Measurements from ENCODE around the gene RNH1. TPM values are rescaled to one million over a fixed set of nuclear protein-coding genes. Genes with fewer than 3 reads are reported as not detected.

RNH1 gene
- total RNA-seq, 1 donor from 2014 or later: 85.9 TPM

DNA sequence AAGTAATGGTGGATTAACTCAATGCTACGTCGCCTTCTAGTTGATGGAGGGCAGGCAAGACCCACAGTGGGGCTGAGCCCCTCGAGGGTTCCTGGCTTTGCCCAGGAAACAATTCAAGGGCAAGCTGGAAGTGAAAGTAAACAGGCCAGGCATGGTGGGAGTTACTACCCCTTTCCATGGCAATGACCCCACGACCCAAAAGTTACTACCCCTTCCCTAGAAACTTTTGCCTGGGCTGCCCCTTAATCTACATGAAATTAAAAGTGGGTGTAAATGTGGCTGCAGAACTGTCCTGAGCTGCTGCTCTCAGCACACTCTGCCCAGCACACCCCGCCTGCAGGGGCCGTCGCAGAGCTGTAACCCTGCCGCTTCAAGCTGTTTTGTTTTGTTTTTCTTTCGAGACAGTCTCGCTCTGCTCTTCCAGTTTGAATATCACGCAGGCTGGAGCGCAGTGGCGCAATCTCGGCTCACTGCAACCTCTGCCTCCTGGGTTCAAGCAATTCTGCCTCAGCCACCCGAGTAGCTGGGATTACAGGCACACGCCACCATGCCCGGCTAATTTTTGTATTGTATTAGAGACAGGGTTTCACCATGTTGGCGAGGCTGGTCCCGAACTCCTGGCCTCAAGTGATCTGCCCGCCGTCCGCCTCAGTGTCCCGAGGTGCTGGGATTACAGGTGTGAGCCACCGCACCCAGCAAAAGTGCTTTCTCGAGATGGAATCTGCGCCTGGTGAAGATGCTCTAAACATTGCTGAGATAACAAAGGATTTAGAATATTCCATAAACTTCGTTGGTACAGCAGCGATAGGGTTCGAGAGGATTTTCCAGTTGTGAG is 5.9 kb upstream of the RNH1 start:
- Mint-ChIP-seq H3K36me3 (ENCODE audit: unreplicated experiment) (peaks cover 31% of the 10 kb centered on the region), H3K4me3 (ENCODE audit: unreplicated experiment) (peak overlapping the region; percentile 15), H3K9me3 (ENCODE audit: unreplicated experiment) (peaks cover 17% of the 10 kb centered on the region), H3K27ac (ENCODE audit: unreplicated experiment) (peak overlapping the region; percentile 52), H3K4me1 (ENCODE audit: low read depth, unreplicated experiment) (peaks cover 2% of the 10 kb centered on the region), H3K27me3 (ENCODE audit: unreplicated experiment) (peaks cover 10% of the 10 kb centered on the region)
- DNase-seq: no peak
- TF ChIP-seq, protein P1, sequence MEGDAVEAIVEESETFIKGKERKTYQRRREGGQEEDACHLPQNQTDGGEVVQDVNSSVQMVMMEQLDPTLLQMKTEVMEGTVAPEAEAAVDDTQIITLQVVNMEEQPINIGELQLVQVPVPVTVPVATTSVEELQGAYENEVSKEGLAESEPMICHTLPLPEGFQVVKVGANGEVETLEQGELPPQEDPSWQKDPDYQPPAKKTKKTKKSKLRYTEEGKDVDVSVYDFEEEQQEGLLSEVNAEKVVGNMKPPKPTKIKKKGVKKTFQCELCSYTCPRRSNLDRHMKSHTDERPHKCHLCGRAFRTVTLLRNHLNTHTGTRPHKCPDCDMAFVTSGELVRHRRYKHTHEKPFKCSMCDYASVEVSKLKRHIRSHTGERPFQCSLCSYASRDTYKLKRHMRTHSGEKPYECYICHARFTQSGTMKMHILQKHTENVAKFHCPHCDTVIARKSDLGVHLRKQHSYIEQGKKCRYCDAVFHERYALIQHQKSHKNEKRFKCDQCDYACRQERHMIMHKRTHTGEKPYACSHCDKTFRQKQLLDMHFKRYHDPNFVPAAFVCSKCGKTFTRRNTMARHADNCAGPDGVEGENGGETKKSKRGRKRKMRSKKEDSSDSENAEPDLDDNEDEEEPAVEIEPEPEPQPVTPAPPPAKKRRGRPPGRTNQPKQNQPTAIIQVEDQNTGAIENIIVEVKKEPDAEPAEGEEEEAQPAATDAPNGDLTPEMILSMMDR (IDR thresholded peaks at IDR 0.05; ENCODE audit: partially characterized antibody, unreplicated experiment): no peak

DNA sequence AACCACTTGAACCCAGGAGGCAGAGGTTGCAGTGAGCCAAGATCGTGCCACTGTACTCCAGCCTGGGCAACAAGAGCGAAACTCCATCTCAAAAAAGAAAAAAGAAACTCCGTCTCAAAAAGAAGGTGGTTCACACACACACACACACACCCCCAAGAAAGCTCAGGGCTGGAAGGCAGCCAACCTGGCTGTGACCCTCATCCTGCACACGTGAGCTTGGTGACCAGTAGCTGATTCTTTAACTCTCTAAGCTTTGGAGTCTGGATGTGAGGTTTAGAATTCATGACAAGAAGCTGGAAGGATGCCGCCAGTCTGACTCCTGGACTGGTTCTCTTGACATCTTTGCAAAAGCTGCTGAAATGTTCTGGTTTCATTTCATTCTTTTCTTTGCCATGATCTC is 1.9 kb upstream of the RNH1 start:
- DNase-seq: no peak
- peaks cover 14% of the 10 kb centered on the region for H3K27me3 Mint-ChIP-seq (ENCODE audit: unreplicated experiment)
- TF ChIP-seq, protein P1 (IDR thresholded peaks at IDR 0.05; ENCODE audit: partially characterized antibody, unreplicated experiment): no peak
- H3K27ac Mint-ChIP-seq (ENCODE audit: unreplicated experiment): no peak overlapping the region
- peaks cover 10% of the 10 kb centered on the region for H3K9me3 Mint-ChIP-seq (ENCODE audit: unreplicated experiment)
- peaks cover 9% of the 10 kb centered on the region for H3K36me3 Mint-ChIP-seq (ENCODE audit: unreplicated experiment)
- H3K4me1 Mint-ChIP-seq (ENCODE audit: low read depth, unreplicated experiment): peaks cover 4% of the 10 kb centered on the region
- peak overlapping the region; percentile 25 for H3K4me3 Mint-ChIP-seq (ENCODE audit: unreplicated experiment)

DNA sequence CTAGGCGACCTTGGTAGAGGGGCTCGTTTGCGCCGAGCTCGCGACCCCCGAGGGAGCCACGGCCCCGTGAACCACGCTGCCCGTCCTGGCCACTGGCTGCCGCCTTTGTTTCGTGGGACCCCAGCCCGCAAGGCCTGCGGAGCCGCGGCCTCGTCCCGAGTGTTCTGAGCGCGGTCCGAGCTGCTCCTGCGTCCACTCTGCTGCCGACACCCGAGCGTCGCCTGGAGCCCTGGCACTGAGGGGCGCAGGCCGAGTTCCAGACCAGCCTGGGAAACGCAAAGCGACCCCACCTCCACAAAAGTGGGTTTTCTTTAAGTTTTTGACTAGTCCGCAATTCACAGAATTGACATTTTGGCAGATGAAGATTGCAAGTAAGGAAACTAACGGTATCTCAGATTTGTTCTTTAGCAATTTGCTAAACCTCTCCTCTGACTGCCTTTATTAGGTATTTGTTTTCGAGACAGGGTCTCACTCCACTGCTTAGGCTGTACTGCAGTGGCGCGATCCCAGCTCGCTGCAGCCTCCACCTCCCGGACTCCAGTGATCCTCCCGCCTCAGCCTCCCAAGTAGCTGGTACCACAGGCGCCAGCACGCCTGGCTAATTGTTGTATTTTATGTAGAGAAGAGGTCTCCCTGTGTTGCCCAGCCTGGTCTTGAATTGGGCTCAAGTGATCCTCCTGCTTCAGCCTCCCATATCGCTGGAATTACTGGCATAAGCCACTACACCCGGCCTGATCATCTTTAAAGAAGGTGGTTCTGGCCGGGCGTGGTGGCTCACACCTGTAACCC is 879 bp upstream of the RNH1 start:
- Mint-ChIP-seq H3K36me3 (ENCODE audit: unreplicated experiment) (peaks cover 9% of the 10 kb centered on the region), H3K9me3 (ENCODE audit: unreplicated experiment) (peaks cover 10% of the 10 kb centered on the region), H3K4me3 (ENCODE audit: unreplicated experiment) (peak overlapping the region; percentile 88), H3K27me3 (ENCODE audit: unreplicated experiment) (peaks cover 11% of the 10 kb centered on the region), H3K27ac (ENCODE audit: unreplicated experiment) (peak overlapping the region; percentile 38), H3K4me1 (ENCODE audit: low read depth, unreplicated experiment) (peaks cover 4% of the 10 kb centered on the region)
- TF ChIP-seq, protein P1 (IDR thresholded peaks at IDR 0.05; ENCODE audit: partially characterized antibody, unreplicated experiment): no peak
- DNase-seq: peak; percentile 58

DNA sequence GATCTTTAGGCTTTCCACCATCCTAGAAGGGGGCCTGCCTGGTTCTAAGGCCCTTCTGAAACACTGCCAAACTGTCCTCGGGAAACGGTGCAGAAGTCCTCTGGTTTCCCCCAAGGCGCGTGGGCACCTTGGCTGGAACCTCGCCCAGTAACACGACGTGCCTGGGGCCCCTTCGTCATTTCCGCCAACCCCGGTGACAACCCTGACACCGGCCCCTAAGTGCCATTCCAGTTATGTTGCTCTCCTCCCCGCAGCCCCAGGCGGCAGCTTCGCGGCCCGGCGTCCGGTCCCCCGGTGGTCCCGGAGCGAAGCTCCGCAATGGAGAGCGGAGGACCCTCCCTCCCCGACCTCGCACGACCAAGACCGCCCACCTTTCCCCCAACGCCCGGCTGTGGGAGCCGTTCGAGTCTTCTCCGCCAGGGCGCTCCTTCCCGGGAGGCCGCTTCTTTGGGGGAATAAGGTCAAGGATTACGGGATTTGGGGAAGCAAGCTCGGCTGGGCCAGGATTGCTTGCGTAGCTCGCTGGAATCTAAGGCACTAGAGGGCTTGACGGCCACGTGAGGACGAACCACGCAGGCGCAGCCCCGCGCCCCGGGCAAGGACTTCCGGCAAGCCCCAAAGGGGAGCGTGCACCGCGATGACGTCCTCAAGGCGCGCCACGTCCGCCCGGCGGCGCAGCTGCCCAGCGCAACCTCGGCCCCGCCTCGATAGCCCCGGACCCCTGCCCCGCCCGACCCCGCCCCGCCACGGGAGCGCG is 626 bp downstream of the RNH1 start:
- Mint-ChIP-seq H3K36me3 (ENCODE audit: unreplicated experiment) (peaks cover 4% of the 10 kb centered on the region), H3K27ac (ENCODE audit: unreplicated experiment) (peak overlapping the region; percentile 84), H3K4me1 (ENCODE audit: low read depth, unreplicated experiment) (peaks cover 2% of the 10 kb centered on the region), H3K9me3 (ENCODE audit: unreplicated experiment) (peaks cover 13% of the 10 kb centered on the region), H3K27me3 (ENCODE audit: unreplicated experiment) (peaks cover 14% of the 10 kb centered on the region), H3K4me3 (ENCODE audit: unreplicated experiment) (peak overlapping the region; percentile 97)
- peak; percentile 99 for DNase-seq
- TF ChIP-seq, protein P1 (IDR thresholded peaks at IDR 0.05; ENCODE audit: partially characterized antibody, unreplicated experiment): no peak

All from glutamatergic neuron (in vitro differentiated cells).